ENCODE results near the gene KCNQ1.

The KCNQ1 gene

DNA sequence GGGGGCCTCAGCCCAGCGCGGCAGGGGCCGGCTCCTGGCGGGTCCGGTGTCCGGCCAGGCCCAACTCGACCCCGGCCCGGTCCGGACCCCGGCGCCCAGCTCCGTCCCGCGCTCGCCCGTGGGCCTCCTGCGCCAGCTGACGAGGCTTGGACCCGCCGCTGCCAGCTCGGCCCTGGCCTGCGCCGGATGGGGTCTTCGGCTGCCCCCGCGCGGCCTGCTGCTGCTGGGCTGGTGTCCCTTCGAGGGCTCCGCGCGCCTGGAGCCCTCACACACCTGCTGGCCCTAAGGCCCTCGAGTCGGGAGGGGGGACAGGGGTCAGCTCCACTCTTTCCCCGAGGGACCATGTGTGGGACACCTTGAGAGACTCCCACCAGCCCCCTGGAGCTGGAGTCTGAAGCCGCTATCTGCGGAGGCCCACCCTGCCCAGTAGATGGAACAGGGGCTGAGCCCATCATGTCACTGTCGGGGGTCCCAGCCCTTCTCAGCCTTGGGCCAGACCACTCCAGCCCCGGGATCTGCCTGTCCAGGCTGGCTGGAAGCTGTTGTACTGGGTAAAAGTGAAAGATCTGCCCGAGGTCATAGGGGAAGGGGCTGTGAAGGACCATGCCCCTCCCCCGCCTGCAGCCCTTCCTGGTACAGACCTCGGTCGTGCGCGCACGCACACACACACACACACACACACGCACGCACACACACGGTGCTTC lies 441.5 kb downstream of the KCNQ1 start:
- DNase-seq (ENCODE audit: low read depth): no peak

- DNase-seq (ENCODE audit: low read depth): no peak
Measured at GRCh38 chr11:2886936-2887335, 442.1 kb downstream of the KCNQ1 start.

DNA sequence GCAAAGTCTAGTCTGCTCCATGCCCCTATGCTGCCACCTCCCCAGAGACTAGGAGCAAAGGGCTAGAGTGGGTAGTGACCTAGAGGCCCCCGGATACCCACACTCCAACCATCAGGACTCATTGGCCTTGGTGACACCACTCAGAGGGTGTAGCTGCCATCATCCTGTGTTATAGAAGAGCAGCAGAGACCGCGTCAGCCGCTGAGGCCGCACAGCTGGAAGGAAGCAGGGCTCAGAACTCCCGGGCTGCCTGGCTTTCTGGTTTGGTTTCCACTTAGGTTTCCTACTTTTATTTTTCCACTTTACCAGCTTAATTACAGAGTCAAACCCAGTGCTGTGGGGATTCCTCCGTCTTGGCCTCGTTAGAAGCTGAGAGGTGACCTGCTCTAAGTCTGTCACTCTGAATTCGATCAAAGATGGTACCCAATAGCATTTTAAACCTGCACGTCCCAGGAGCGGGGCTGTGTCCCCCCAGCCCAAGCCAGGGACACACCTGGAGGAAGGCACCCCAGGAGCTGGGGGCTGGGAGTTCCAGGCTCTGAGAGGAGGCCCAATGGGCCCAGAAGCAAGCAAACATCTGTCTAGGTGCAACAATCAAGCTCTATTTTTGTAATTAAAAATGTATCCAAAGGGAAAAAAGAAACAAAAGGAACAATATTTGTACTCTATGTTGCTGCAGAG lies 442.8 kb downstream of the KCNQ1 start:
- DNase-seq (ENCODE audit: low read depth): no peak

DNA sequence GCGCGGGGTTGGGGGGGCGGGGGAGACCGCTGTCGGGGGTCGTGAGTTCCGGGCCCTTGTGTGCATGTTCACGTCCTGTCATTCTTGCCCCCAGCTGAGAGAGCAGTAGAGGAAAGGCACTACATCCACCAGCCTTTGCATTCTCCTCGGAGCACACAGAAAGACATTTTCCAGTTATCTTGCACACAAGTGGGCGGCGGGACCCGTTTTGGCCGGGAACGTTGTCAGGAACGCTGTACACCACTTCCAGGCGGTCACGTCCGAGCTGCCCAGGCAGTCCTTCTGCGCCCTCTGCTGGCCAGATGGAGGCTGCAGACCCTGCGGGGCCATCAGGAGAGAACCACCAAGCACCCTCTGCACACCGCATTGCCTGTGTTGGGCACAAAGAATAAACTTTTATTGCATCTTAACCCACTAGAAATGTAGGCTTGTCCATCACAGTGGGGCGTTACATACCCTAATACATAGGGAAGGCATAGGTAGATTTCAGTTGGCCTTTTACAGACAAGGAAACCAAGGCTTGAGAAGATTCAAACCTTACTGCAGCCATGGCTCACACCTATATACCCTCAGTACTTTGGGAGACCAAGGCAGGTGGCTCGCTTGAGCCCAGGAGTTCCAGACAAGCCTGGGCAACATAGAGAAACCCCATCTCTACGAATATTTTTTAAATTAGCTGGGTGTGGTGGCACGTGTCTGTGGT lies 443.6 kb downstream of the KCNQ1 start:
- no peak for DNase-seq (ENCODE audit: low read depth)

GRCh38 chr11:2889362-2890273 lies 444.8 kb downstream of the KCNQ1 start:
- no peak for DNase-seq (ENCODE audit: low read depth)

DNA sequence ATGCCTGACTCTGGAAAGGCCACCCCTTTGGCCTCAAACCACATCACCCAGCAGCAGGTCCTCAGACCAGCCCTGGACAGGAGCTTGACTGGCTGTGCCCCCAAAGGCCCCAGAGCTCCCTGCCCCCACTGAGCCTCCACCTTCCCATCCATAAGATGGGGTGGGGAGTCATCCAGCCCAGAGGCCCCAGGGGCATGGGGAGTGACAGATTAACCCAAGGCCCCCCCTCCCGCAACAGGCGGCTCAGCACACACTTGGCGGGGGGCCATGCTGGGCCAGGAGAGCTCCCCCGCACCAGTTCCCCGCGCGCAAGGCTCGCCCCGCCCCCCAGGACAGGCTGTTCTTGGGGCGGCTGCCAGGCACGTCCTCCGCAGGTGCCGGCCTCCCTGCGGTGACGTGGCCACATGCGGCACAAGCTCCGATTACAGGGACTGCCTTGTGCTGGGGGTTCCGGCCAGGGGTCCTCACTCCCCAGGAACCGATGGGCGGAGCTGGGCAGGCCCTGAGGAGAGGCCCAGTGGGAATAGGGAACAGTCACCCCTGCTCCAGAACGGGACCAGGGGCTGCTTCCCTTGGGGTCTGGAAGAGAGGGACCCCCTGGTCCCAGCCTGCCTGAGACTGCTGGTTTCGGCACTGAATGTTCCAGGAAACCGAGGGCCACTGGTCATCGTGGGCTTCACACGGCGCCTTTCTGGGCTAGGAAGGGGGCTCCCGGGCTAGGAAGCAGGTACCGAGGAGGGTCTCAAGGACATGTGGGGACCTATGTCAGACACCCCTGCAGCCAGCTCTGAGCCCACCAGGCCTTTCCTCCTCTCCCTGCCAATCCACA lies 445.9 kb downstream of the KCNQ1 start:
- DNase-seq (ENCODE audit: low read depth): no peak

GRCh38 chr11:2891326-2892214 lies 446.8 kb downstream of the KCNQ1 start:
- no peak for DNase-seq (ENCODE audit: low read depth)

DNA sequence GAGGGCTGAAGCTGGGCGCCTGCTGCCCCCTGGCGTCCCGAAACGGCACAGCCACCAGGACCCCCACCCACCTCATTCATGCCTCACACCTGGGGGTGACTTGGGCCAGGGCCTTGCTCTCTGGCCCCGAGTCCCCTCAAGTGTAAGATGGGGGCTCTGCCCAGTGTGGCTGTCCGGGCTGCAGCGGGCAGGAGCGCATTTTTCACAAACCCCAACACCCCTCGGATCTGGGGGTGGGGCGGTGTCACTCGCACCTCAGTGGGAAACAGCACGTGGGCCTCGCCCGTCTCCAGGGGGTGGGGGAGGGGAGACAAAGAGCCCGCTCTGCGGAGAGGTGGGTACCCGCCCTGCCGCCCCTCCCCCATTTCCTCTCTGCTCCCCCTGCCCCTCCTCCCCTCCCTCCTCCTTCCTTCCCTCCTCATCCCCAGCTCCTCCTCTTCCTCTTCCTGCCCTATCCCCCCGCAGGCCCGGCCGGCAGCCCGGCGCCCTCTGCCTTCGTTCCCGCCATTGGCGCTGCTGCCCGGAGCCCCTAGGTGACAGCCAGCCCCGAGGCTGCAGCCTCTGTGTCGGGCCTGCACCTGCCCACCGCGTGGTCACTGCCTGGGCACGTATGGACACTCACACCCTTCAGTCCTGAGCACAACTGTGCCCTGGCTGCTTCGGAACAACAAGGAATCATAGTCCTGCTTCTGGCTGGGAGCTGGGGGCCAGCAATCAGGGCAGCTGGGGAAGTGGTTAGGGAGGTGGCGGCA lies 447.6 kb downstream of the KCNQ1 start:
- no peak for DNase-seq (ENCODE audit: low read depth)

GRCh38 chr11:2892967-2893528 lies 448.2 kb downstream of the KCNQ1 start:
- DNase-seq (ENCODE audit: low read depth): no peak

DNA sequence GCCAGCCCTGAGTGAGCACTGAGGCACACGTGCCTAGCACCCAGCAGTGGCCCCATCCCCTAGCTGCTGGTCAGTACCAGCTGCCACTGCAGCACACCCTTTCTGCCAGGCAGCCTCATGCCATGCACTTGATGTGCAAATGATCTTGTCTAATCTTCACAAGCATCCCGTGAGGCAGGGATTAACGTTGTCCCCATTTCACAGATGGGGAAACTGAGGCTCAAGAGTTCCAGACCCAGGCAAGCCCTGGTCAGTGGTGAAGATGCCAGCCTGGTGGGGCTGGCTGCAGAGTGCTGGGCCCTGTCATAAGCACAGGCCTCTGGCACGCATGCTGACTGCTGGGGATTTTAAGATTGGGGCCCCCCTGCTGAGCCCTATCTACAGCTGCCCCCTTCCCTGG lies 449.1 kb downstream of the KCNQ1 start:
- no peak for DNase-seq (ENCODE audit: low read depth)

GRCh38 chr11:2896047-2896446 lies 451.2 kb downstream of the KCNQ1 start:
- no peak for DNase-seq (ENCODE audit: low read depth)

DNA sequence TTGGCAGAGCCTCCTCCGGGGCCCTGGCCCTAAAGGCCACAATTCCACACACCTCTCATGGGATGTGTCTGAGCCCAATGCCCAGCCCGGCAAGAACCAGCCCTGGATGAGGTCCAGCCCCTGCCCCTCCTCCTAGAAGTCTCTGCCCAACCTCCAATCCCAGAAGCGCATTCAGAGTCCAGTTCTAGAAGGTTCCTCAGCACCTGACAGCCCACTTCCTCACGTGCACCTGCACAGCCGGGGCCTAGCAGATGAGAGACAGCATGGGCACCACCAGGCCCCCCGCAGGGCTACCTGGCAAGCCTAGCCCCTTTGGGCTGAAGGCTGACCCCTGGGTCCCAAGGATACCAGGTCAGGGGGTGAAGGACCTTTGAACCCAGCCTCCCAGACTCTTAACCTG lies 452.2 kb downstream of the KCNQ1 start:
- no peak for DNase-seq (ENCODE audit: low read depth)

GRCh38 chr11:2898366-2899079 lies 453.7 kb downstream of the KCNQ1 start:
- DNase-seq (ENCODE audit: low read depth): peak; percentile 71
